Kidney glomerular epithelial cell (primary cell): ENCODE data around the gene MAMDC4.

Experiments
- DNase-seq: peaks from one replicate; lab custom pipeline; 2025; lab: John Stamatoyannopoulos, UW

The MAMDC4 gene

DNA sequence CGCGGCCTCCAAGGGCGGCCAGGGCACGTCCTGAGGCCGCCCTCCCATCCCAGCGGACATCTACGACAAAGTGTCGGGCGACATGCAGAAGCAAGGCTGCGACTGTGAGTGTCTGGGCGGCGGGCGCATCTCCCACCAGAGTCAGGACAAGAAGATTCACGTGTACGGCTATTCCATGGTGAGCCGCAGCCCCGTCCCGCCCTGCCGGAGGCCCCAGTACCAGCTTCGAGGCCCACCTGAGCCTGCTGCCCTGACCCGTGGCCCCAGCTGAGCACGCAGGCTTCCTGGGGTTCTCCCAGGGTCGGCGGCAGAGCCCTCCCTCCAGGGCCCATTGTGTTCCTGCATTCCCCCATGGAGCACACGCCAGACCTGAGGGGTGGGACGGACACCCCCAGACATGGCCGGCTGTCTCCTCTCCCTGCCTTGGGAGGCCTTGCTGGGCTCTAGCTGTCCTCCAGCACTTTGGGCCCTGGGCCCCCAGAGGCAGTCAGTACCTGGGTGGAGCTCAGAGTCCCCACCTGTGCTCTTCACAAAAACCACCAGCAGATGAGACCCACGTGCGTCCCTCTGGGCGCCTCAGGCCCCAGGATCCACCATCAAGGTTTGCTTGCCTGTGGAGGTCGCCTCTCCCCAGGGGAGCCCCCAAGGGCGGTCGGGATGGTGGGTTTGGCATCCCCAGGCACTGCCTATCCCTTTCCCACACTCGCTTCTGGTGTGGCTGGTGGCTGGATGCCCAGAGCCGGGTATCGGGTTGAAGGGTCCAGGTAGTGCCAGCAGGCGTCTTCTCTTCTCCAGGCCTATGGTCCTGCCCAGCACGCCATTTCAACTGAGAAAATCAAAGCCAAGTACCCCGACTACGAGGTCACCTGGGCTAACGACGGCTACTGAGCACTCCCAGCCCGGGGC lies 1.9 kb upstream of the MAMDC4 start:
- no peak for DNase-seq

DNA sequence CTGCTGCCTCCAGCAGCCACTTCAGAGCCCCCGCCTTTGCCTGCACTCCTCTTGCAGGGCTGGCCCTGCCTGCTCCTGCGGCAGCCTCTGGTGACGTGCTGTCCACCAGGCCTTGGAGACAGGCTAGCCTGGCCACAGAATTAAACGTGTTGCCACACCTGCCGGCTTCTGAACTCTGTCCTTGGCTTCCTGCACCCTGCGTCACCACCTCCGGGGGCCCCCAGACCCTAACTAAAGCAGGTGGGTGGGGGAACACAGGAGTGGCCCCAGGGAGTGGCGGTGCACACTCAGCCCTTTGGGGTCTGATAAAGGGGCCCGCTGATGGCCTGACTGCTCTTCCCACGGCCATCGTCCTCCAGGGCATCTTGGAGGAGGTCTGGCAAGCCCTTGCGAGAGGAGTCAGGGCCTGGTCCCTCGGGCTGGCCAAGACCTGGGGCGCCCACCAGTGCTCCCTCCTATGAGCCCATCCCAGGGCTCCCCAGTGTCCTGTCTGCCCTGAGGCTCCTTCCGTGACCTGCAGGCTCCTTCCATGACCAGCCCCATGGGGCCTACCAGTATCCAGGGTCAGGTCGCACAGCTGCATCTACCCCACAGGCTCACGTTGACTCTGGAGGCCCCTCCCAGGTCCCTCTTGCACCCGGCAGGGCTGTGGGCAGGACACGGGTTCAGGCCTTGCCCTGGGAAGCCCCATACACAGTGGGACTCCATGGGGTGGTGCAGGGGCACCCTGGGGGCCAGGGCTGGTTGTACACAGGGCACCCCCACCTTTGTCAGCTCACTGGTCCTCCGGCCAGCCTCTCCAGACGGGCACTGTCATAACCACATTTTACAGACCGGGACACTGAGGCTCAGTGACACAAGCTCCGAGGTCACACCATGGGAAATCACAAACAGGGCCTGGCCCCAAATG lies 1.0 kb upstream of the MAMDC4 start:
- DNase-seq = no peak

DNA sequence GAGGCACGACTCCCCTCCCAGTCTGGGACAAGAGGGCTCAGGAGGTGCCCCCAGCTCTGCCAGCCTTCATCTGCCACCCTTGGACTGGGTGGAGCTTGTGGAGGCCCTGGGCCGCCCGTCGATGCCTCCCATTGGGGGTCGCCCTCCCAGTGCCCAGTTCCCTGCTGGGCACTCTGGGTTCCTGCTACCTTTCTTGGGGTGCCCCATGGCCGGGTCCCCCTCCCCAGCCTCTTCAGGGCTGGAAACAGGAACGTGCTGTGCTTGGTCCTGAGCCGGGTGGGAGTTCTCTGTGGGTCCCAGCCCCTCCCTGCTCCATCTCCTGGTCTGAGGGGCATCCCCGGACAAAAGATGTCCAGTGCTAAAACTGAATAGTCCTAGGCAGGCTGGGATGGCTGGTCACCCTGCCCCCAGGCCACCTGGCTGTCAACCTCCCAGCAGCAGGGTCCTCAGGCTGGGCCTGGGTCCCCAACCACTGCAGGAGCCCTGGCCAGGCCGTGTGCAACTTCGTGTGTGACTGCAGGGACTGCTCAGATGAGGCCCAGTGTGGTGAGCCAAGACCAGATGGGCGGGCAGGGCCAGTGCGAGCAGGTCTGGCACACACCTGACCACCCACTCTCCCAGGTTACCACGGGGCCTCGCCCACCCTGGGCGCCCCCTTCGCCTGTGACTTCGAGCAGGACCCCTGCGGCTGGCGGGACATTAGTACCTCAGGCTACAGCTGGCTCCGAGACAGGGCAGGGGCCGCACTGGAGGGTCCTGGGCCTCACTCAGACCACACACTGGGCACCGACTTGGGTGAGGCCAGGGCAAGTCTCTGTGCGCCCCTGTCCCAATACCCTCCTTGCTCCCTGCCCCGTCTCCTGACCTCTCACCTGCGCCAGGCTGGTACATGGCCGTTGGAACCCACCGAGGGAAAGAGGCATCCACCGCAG lies 784 bp downstream of the MAMDC4 start:
- no peak for DNase-seq

DNA sequence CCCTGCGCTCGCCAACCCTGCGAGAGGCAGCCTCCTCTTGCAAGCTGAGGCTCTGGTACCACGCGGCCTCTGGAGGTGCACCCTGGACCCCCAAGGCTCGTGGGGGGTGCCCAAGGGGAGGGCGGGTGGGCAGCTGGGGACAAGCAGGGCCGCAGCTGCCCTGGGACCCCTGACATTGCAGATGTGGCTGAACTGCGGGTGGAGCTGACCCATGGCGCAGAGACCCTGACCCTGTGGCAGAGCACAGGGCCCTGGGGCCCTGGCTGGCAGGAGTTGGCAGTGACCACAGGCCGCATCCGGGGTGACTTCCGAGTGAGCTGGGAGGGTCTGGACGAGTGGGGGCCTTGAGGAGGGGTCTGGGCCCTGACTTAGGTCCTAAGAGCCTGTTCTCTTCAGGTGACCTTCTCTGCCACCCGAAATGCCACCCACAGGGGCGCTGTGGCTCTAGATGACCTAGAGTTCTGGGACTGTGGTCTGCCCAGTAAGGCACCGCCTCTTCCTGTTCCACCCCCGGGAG lies 1.5 kb downstream of the MAMDC4 start:
- no peak for DNase-seq

DNA sequence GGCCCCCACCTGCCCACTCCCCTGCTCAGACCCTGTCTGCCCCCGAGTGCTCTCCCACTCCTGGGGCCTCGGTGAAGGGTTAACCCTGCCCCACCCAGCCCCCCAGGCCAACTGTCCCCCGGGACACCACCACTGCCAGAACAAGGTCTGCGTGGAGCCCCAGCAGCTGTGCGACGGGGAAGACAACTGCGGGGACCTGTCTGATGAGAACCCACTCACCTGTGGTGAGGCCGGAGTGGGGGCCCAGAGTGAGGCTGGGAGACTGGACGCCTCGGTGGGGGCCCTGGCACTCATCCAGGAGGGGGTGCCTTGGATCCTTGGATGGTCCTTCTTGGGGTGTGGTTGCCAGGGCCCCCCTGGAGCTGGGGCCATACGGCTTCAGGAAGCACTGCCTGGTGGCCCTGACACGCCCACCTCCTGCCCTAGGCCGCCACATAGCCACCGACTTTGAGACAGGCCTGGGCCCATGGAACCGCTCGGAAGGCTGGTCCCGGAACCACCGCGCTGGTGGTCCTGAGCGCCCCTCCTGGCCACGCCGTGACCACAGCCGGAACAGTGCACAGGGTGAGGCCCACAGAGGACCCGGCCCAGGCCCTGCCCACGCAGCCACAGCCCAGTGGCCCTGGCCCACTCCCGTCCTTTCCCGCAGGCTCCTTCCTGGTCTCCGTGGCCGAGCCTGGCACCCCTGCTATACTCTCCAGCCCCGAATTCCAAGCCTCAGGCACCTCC lies 2.1 kb downstream of the MAMDC4 start:
- no peak for DNase-seq

DNA sequence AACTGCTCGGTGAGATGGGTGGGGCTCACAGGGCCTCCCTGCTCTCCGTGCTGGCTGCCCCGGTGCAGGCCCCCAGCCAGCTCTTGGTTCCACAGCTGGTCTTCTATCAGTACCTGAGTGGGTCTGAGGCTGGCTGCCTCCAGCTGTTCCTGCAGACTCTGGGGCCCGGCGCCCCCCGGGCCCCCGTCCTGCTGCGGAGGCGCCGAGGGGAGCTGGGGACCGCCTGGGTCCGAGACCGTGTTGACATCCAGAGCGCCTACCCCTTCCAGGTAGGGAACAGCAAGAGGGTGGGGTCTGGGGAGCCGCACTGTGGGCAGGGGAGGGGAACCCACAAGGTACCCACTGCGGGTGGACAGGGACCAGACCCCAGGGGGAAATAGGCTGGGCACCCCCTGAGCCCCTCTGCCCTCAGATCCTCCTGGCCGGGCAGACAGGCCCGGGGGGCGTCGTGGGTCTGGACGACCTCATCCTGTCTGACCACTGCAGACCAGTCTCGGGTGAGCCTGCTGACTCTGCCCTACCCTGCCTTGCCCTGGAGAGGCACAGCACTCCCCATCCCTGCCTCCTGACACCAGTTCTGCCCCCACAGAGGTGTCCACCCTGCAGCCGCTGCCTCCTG lies 2.8 kb downstream of the MAMDC4 start:
- DNase-seq = no peak

DNA sequence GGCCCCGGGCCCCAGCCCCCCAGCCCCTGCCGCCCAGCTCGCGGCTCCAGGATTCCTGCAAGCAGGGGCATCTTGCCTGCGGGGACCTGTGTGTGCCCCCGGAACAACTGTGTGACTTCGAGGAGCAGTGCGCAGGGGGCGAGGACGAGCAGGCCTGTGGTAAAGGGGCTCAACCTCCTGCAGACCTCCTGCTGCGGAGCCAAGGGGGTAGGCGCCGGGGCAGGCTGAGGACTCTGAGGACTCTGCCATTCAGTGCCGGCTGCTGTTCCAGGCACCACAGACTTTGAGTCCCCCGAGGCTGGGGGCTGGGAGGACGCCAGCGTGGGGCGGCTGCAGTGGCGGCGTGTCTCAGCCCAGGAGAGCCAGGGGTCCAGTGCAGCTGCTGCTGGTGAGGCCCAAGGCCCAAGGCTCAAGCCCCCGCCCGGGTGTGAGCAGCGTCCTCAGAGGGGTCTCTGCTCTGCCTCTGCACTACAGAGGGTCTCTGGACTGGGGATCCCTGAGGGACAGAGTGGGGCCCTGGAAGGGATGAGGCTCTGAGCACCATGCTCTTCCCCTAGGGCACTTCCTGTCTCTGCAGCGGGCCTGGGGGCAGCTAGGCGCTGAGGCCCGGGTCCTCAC lies 3.4 kb downstream of the MAMDC4 start:
- DNase-seq = no peak

DNA sequence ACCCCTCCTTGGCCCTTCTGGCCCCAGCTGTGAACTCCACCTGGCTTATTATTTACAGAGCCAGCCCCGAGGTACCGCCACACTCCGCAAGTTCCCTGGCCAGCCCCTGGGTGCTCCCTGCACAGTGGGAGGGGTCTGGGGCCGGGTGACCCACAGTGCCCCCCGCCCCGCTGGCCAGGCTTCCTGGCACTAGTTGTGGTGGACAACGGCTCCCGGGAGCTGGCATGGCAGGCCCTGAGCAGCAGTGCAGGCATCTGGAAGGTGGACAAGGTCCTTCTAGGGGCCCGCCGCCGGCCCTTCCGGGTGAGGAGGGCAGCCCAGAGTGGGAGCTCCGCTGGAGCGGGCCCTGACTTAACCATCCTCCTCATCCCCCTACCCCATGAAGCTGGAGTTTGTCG lies 3.9 kb downstream of the MAMDC4 start:
- DNase-seq = no peak

DNA sequence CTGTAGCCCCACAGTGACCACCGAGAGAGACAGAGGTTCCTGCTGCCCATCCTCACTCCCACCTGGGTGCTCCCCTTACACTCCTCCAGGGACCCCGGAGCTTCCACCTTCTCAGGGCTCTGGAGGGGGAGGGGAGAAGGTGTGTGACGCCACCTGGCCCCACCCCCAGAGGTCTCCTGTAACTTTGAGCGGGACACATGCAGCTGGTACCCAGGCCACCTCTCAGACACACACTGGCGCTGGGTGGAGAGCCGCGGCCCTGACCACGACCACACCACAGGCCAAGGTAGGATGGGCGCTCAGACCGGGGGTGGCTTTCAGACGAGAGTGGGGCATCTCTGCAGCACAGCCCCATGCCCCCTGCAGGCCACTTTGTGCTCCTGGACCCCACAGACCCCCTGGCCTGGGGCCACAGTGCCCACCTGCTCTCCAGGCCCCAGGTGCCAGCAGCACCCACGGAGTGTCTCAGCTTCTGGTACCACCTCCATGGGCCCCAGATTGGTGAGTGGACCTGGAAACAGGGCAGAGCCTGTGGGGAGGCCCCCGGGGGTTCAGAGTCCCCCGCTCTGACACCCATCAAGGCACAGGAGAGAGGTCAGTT lies 4.5 kb downstream of the MAMDC4 start:
- DNase-seq = no peak

DNA sequence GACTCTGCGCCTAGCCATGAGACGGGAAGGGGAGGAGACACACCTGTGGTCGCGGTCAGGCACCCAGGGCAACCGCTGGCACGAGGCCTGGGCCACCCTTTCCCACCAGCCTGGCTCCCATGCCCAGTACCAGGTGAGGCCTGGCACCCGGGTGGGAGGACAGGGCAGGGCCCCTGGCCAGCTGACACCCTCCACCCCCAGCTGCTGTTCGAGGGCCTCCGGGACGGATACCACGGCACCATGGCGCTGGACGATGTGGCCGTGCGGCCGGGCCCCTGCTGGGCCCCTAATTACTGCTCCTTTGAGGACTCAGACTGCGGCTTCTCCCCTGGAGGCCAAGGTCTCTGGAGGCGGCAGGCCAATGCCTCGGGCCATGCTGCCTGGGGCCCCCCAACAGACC lies 5.0 kb downstream of the MAMDC4 start:
- no peak for DNase-seq

DNA sequence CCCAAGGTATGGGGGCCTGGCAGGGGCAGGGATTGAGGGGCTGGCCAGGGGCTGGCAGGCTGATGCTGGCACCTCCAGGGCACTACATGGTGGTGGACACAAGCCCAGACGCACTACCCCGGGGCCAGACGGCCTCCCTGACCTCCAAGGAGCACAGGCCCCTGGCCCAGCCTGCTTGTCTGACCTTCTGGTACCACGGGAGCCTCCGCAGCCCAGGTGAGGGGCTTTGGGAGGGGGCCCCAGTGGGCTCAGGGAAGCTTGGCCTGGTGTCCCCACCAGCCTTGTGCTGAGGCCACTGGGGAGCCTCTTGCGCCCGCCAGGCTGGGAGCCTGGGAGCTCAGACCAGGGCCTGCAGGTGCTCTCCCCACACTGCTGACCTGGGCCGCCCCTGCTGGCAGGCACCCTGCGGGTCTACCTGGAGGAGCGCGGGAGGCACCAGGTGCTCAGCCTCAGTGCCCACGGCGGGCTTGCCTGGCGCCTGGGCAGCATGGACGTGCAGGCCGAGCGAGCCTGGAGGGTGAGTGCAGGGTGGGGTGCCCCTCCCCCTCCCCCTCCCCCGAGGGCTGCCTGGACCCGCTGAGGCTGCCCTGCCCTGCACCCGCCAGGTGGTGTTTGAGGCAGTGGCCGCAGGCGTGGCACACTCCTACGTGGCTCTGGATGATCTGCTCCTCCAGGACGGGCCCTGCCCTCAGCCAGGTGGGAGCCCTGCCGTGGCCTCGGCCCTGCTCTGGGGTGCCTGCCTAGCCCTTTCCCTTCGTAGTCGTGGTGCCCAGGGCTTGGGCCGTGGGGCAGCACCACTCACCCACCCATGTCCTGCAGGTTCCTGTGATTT lies 5.7 kb downstream of the MAMDC4 start:
- DNase-seq = no peak

DNA sequence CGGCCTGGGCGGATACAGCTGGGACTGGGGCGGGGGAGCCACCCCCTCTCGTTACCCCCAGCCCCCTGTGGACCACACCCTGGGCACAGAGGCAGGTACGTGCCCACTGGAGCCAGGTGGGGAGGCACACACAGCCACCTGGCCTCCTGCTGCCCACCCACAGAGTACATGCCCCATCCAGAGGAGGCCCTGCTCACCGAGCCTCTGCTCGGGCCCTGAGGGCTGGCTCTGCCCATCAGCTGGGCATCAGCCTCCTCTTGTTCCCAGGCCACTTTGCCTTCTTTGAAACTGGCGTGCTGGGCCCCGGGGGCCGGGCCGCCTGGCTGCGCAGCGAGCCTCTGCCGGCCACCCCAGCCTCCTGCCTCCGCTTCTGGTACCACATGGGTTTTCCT lies 6.3 kb downstream of the MAMDC4 start:
- no peak for DNase-seq

DNA sequence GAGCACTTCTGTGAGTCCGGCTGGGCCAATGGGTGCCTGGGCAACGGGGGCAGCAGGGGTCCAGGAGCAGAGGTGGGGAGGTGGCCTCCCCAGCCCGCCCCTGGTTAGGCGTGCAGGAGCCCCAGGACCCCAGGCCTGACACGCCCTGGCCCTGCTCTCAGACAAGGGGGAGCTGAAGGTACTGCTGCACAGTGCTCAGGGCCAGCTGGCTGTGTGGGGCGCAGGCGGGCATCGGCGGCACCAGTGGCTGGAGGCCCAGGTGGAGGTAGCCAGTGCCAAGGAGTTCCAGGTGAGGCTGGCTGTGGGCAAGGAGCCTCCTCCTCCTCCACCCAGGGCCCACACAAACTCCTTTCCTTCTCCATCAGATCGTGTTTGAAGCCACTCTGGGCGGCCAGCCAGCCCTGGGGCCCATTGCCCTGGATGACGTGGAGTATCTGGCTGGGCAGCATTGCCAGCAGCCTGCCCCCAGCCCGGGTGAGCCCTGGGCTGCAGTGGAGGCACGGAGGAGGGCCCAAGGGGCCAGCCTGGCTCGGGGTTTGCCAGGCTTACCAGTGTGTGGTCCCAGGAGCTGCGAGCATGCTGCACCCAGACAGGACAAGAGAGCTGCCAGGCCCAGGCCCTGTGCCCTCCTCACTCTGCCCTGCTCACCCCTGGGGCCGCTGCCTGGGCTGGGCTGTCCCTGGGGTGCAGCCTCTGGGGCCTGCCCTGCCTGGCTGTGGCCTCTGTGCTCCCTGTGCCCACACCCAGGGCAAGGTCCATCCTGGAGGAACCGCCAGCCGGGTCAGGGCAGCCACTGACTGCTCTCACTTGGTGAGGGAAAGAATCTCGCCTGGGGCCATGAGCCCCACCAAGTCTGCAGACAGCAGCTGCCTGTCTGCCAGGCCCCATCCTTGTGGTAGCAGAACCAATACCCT lies 7.0 kb downstream of the MAMDC4 start:
- no peak for DNase-seq

DNA sequence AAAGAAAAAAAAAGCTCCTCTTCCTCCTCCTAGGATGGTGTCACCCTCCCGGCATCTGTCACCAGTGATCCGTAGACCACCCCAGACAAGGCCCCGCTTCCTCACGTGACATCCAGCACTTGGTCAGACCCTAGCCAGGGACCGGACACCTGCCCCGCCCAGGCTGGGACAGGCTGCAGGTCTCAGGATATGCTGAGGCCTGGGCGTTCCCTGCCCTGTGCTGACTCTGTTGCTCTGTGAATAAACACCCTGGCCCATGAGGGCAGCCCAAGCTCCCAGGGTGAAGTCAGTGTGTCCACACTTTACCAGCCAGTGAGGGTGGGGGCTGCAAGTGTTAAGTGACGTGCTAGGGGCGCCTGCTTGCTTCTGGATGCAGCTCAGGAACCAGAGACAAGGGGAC lies 8.4 kb downstream of the MAMDC4 start:
- DNase-seq = no peak

DNA sequence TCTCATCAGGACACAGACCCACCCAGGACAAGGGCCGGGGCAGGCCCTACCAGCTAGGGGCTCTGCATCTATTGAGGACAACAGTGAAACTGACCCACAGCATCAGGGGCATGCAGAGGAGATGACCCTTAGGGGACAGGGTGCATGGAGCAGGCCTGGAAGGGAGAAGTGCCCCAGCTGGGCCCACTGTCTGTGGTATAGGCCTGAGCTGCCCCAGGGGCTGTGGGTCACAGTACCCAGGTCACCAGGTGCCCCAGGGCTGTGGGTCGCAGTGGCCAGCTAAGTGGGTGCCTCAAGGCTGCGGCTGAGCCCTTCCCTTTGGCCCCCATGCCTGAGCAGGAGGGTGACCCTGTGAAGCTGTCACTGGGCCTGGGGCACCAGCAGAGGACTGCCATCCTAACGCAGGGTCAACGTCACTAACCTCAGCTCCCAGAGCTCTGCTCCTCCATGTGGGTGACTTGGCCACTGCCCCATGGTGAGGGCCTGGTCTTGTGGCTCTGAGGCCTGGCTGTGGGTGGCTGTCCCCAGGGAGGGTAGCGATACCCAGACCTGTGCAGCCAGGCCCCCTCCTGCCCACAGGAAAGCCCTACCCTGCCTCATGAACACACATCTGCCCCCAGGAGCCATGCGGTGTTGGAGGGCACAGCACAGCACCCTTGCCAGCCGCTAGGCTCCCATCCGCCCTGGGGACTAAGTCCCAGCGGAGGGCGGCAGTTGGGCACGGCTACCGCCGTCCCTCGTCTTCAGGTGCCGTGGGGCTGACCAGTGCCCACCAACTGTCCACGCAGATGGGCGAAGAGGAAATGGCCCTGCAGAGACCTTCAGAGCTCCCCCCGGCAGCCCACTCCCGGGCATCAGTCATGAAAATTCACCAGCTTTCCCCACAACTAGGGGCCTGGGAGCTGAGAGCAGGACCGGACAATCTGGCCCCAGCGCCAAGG lies 9.1 kb downstream of the MAMDC4 start:
- no peak for DNase-seq

DNA sequence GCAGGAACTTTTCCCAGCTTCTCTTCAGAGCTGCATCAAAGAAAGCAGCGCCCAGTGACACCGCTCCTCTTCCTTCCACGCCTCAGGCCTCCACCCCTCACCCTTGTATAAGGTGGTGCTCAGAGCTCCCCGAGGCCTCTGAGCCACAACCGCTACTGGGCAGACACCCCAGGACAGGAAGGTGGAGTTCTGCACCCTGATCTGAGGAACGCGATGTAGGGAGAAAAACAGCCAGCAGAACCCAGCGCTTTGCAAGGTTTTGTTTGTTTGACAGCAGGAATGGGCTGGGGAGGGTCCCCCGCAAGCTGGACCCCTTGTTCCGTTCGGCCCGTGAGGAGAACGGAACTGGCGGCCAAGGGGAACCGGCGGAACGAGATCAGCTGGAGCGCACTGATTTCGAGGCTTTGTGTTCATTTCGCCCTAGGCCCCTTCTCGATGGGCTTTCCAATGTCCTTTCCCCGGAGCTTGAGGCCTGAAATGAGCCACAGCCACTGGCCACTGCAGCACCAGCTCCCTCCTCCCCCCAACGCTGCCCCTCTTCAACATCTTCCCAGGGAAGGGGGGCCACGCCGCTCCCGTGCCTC lies 9.8 kb downstream of the MAMDC4 start:
- no peak for DNase-seq
